H1 (cell line): ENCODE measurements around the gene ZNF74. TPM values are rescaled to one million over a fixed set of nuclear protein-coding genes. Genes with fewer than 3 reads are reported as not detected.

Experiments
- CTCF ChIA-PET: fragments of 300-600 bp; sonication (Branson Sonifier 250); formaldehyde crosslinking; loops from one replicate; lab custom pipeline; 2021; ENCODE audit not compliant: partially characterized antibody; lab: Charles Lee
- POLR2A ChIA-PET: fragments of 300-600 bp; sonication (Branson Sonifier 250); formaldehyde crosslinking; loops from one replicate; lab custom pipeline; 2021; ENCODE audit warnings: inconsistent platforms; ENCODE audit not compliant: partially characterized antibody; lab: Charles Lee
- DNase-seq, 2 experiments: peaks; one replicate each; pipeline versions ENCODE4 v3.0.0 to v3.0.0-alpha.2; 2010 to 2022; ENCODE audit warnings: low spot score in 2 of 2, low read depth in 1 of 2, mixed read lengths in 1 of 2
- FAIRE-seq: peaks from 2 replicates; lab custom pipeline; 2011; peaks lifted over from hg19 to GRCh38; lab: Jason Lieb, UNC
- H2AFZ ChIP-seq: 2 replicates; pipeline ENCODE4 v1.8.1; 2012; ENCODE audit warnings: low read length, inconsistent platforms
- H2AK5ac ChIP-seq: 2 replicates; pipeline ENCODE4 v1.6.1; 2013; ENCODE audit warnings: low read depth, low read length
- H2BK120ac ChIP-seq: replicated peaks from 2 replicates; pipeline ENCODE3; 2013; ENCODE audit warnings: low read depth, low read length, inconsistent platforms
- H2BK12ac ChIP-seq: 2 replicates; pipeline ENCODE4 v1.6.1; 2013; ENCODE audit warnings: low read depth, low read length
- H2BK15ac ChIP-seq: 2 replicates; pipeline ENCODE4 v1.6.1; 2013; ENCODE audit warnings: low read length
- H2BK20ac ChIP-seq: 2 replicates; pipeline ENCODE4 v1.6.1; 2013; ENCODE audit warnings: low read length
- H2BK5ac ChIP-seq: 2 replicates; pipeline ENCODE4 v1.6.1; 2013; ENCODE audit warnings: low read depth, low read length
- H3K14ac ChIP-seq: 2 replicates; pipeline ENCODE4 v1.6.1; 2013; ENCODE audit warnings: inconsistent platforms; ENCODE audit not compliant: insufficient read length
- H3K18ac ChIP-seq: 2 replicates; pipeline ENCODE4 v1.6.1; 2013; ENCODE audit warnings: low read length; ENCODE audit errors: extremely low read depth
- H3K23ac ChIP-seq: 2 replicates; pipeline ENCODE4 v1.6.1; 2013; ENCODE audit warnings: inconsistent platforms; ENCODE audit not compliant: insufficient read length
- H3K23me2 ChIP-seq: 2 replicates; pipeline ENCODE4 v1.6.1; 2013; ENCODE audit warnings: low read depth, low read length
- H3K27ac ChIP-seq: 2 replicates; pipeline ENCODE4 v1.6.1; 2011; ENCODE audit warnings: low read depth, low read length, inconsistent platforms
- H3K27me3 ChIP-seq, 4 experiments: replicated peaks in 1 of 4; 1 replicate in 1 of 4; 2 replicates in 3 of 4; pipeline versions ENCODE4 v1.6.1 to v1.8.1; 2011 to 2013; ENCODE audit warnings: low read length in 3 of 4, mild to moderate bottlenecking in 3 of 4, inconsistent platforms in 2 of 4, mixed read lengths in 2 of 4, moderate library complexity in 1 of 4; ENCODE audit not compliant: control insufficient read depth in 3 of 4, insufficient read depth in 3 of 4; ENCODE audit errors: extremely low read depth in 1 of 4
- H3K36me3 ChIP-seq, 4 experiments: 2 replicates each; pipeline versions ENCODE4 v1.6.1 to v1.8.1; 2011 to 2013; ENCODE audit warnings: mild to moderate bottlenecking in 4 of 4, low read length in 3 of 4, moderate library complexity in 2 of 4, control low read depth in 1 of 4, inconsistent platforms in 1 of 4; ENCODE audit not compliant: insufficient read depth in 4 of 4, control insufficient read depth in 2 of 4
- H3K4ac ChIP-seq: replicated peaks from 2 replicates; pipeline ENCODE3; 2013; ENCODE audit warnings: low read length, low read depth, mixed read lengths, inconsistent platforms; ENCODE audit not compliant: insufficient read length
- H3K4me1 ChIP-seq, 4 experiments: replicated peaks in 1 of 4; 1 replicate in 1 of 4; 2 replicates in 3 of 4; pipeline versions ENCODE4 v1.6.1 to v1.8.1; 2011 to 2013; ENCODE audit warnings: low read length in 3 of 4, inconsistent platforms in 2 of 4, mixed read lengths in 1 of 4; ENCODE audit not compliant: insufficient read depth in 4 of 4, control insufficient read depth in 3 of 4
- H3K4me2 ChIP-seq, 2 experiments: 2 replicates each; pipeline versions ENCODE4 v1.6.1 to v1.8.1; 2011 to 2013; ENCODE audit warnings: low read depth in 2 of 2, low read length in 2 of 2, control low read depth in 1 of 2, inconsistent platforms in 1 of 2, mild to moderate bottlenecking in 1 of 2; ENCODE audit not compliant: insufficient read depth in 1 of 2
- H3K4me3 ChIP-seq, 4 experiments: fragments of 200-600, 300-600 bp in 1 of 4; sonication (generic), shearing (Covaris generic), sonication (Bioruptor Twin) in 1 of 4; 2 replicates each; pipeline versions ENCODE4 v1.5.1 to v1.8.1; 2011 to 2016; ENCODE audit warnings: low read length in 4 of 4, low read depth in 3 of 4, control low read depth in 2 of 4, inconsistent platforms in 2 of 4, mild to moderate bottlenecking in 2 of 4, mixed read lengths in 1 of 4, moderate library complexity in 1 of 4; ENCODE audit not compliant: insufficient read depth in 2 of 4; ENCODE audit errors: extremely low read depth in 1 of 4
- H3K56ac ChIP-seq: replicated peaks from 2 replicates; pipeline ENCODE3; 2013; ENCODE audit warnings: low read depth, mild to moderate bottlenecking, mixed read lengths, low read length, inconsistent platforms; ENCODE audit not compliant: insufficient read length
- H3K79me1 ChIP-seq: 2 replicates; pipeline ENCODE4 v1.6.1; 2013; ENCODE audit warnings: low read depth, low read length, control low read depth
- H3K79me2 ChIP-seq, 2 experiments: 2 replicates each; pipeline versions ENCODE4 v1.6.1 to v1.8.1; 2012 to 2013; ENCODE audit warnings: low read length in 2 of 2, mild to moderate bottlenecking in 2 of 2, inconsistent platforms in 1 of 2; ENCODE audit not compliant: insufficient read depth in 2 of 2, control insufficient read depth in 1 of 2
- H3K9ac ChIP-seq, 4 experiments: replicated peaks in 1 of 4; 1 replicate in 1 of 4; 2 replicates in 3 of 4; pipeline versions ENCODE4 v1.6.1 to v1.8.1; 2011 to 2013; ENCODE audit warnings: low read depth in 3 of 4, low read length in 3 of 4, control low read depth in 2 of 4, mild to moderate bottlenecking in 2 of 4, moderate library complexity in 2 of 4, inconsistent platforms in 1 of 4; ENCODE audit errors: extremely low read depth in 1 of 4
- H3K9me3 ChIP-seq, 2 experiments: 2 replicates each; pipeline versions ENCODE4 v1.6.1 to v1.8.1; 2012 to 2013; ENCODE audit warnings: mild to moderate bottlenecking in 2 of 2, moderate library complexity in 2 of 2, control low read depth in 1 of 2, inconsistent platforms in 1 of 2, low read depth in 1 of 2, low read length in 1 of 2, mixed read lengths in 1 of 2; ENCODE audit not compliant: insufficient read depth in 2 of 2
- H4K20me1 ChIP-seq, 2 experiments: replicated peaks in 1 of 2; 2 replicates each; pipeline versions ENCODE3 to v1.8.1; 2011 to 2013; ENCODE audit warnings: inconsistent platforms in 2 of 2, low read length in 2 of 2, mild to moderate bottlenecking in 1 of 2; ENCODE audit not compliant: insufficient read depth in 2 of 2, control insufficient read depth in 1 of 2
- H4K5ac ChIP-seq: 2 replicates; pipeline ENCODE4 v1.6.1; 2013; ENCODE audit warnings: low read length, low read depth, mixed read lengths, inconsistent platforms; ENCODE audit not compliant: insufficient read length
- H4K8ac ChIP-seq: 2 replicates; pipeline ENCODE4 v1.8.0; 2013; ENCODE audit warnings: mild to moderate bottlenecking, moderate library complexity, low read length, inconsistent platforms; ENCODE audit not compliant: insufficient read depth; ENCODE audit errors: extremely low read depth
- H4K91ac ChIP-seq: replicated peaks from 2 replicates; pipeline ENCODE3; 2013; ENCODE audit warnings: low read length, mixed read lengths, inconsistent platforms; ENCODE audit not compliant: insufficient read length
- BRCA1 ChIP-seq: IDR thresholded peaks from 2 replicates; pipeline ENCODE4 v1.6.1; 2012; ENCODE audit warnings: low read depth, low read length, improper control_type of control experiment
- CBX5 ChIP-seq: fragments of 300-800, 300-1000 bp; sonication (generic); IDR thresholded peaks from 2 replicates; pipeline ENCODE4 v1.7.1; 2016; ENCODE audit warnings: antibody characterized with exemption, low read length, low read depth
- JUND ChIP-seq: IDR thresholded peaks from 2 replicates; pipeline ENCODE4 v1.6.1; 2011; ENCODE audit warnings: mild to moderate bottlenecking, improper control_type of control experiment, low read length
- POLR2A ChIP-seq, 2 experiments: IDR thresholded peaks; 1 replicate in 1 of 2; 2 replicates in 1 of 2; pipeline ENCODE4 v1.6.1; 2011; ENCODE audit warnings: low read depth in 2 of 2, low read length in 2 of 2, mild to moderate bottlenecking in 2 of 2; ENCODE audit errors: control extremely low read depth in 1 of 2
- RFX5 ChIP-seq: IDR thresholded peaks from 2 replicates; pipeline ENCODE4 v1.6.1; 2011; ENCODE audit warnings: low read depth, low read length, improper control_type of control experiment, borderline replicate concordance
- WGBS, 2 experiments: shearing (Covaris generic) in 1 of 2; methylation state at CpG; one replicate each; pipeline versions ENCODE4 v1.1.6 to v1.1.7; 2013 to 2015; ENCODE audit warnings: low lambda C conversion rate in 2 of 2, mixed read lengths in 2 of 2, inconsistent platforms in 1 of 2, low coverage in 1 of 2, missing lambda C conversion rate in 1 of 2; ENCODE audit not compliant: insufficient replicate concordance in 2 of 2, insufficient coverage in 1 of 2, insufficient read length in 1 of 2; ENCODE audit errors: extremely low coverage in 1 of 2, missing lambda C conversion rate in 1 of 2; 5-methylcytosine and 5-hydroxymethylcytosine counted together
- polyA plus RNA-seq, 7 experiments: library from polyadenylated mRNA; depleted of rRNA in 3 of 7; stranded (reverse) in 5 of 7; unstranded in 2 of 7; fragments of >200 nt in 5 of 7; fragments of 200-250 nt in 2 of 7; gene quantifications; 1 replicate in 5 of 7; 2 replicates in 1 of 7; 4 replicates in 1 of 7; pipeline versions ENCODE4 v1.2.1 to v1.2.3, GENCODE V29; 2011 to 2013; ENCODE audit warnings: missing spikeins in 2 of 7, mixed read lengths in 2 of 7
- total RNA-seq: library from RNA; stranded (reverse); fragmentation: NEBNext Ultra II Directional; extraction: Animal tissue kit (Norgen Biotek cat#: 25700); gene quantifications from 2 replicates; pipeline ENCODE4 v1.2.1, GENCODE V29; 2021
- TF ChIP-seq, protein P1 (sequence below): IDR thresholded peaks from 2 replicates; pipeline ENCODE4 v1.6.1; 2011; ENCODE audit warnings: low read depth, mild to moderate bottlenecking, low read length; ENCODE audit not compliant: insufficient read depth

ZNF74 gene
- total and polyA plus RNA-seq, 2 of the 8 experiments (the other 6 are each of a cell fraction or from before 2014, with no cell fraction given), result 29.7 to 45.7 TPM

DNA sequence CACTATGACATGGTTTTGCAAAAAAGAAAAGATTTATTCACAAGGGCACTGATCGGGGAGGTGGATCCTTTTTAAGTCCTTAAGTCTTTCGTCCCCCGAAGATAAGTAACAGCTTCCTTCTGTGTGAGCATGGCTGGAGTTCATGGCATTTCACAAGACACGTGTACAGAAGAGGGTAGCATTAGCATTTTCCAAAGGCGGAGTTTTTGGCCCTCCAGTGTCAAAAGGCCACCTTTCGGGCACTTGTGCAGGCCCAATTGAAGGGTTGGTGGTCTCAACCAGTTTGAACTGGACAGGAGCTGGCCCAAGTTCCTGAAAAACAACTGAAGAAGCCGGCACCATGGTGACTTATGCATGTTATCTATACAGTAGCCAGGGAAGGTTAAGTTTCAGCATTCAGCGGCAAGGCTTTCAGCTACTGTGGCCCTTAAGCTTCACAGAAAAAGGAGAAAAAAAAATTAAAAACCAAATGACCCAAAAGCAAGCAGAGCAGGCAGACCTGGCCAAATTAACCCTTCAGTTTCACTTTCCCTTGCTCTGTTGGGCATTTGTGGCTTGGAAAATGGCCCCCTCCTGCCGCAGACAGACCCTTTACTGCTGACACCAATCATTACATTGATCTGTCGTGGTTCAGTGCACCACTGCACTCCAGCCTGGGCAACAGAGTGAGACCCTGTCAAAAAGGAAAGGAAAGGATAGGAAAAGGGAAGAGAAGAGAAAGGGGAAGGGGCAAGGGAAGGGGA, 18.7 kb downstream of the ZNF74 start:
- Histone ChIP-seq H3K56ac (no peak overlapping the region), H3K79me1 (no peaks in the 10 kb centered on the region; the same call in 1 of the 2 replicates), H2BK15ac (no peak overlapping the region), H3K4me2 (no peak overlapping the region), H2BK5ac (no peak overlapping the region), H3K9ac (no peak overlapping the region), H2BK20ac (no peak overlapping the region), H4K91ac (no peak overlapping the region), H4K8ac (peak overlapping the region; percentile 6; the same call in 1 of the 2 replicates), H3K79me2 (no peaks in the 10 kb centered on the region), H3K4me3 (no peak overlapping the region), H3K18ac (no peak overlapping the region), H2BK12ac (no peak overlapping the region), H3K4me1 (no peaks in the 10 kb centered on the region; a peak in 1 of 7 replicates), H3K23me2 (no peaks in the 10 kb centered on the region), H3K27me3 (no peaks in the 10 kb centered on the region), H4K20me1 (no peaks in the 10 kb centered on the region), H3K4ac (no peak overlapping the region), H2AFZ (no peak overlapping the region), H3K36me3 (no peaks in the 10 kb centered on the region), H3K14ac (no peak overlapping the region), H3K27ac (no peak overlapping the region), H2AK5ac (no peak overlapping the region), H4K5ac (no peak overlapping the region), H2BK120ac (no peak overlapping the region), H3K9me3 (no peaks in the 10 kb centered on the region), H3K23ac (no peak overlapping the region)
- FAIRE-seq (no peak), DNase-seq (no peak)
- POLR2A ChIA-PET, result interaction anchor here (0.8 to 1.0 kb wide), 2 partner anchors 19 to 27 kb away, joined by 3 read pairs; partner anchors contain the start of gene ZNF74
- CTCF ChIA-PET, result interaction anchor here (1.0 to 1.1 kb wide), 3 partner anchors 9 to 18 kb away, joined by 3 read pairs; no protein-coding TSS in a partner anchor
- TF ChIP-seq, protein P1, sequence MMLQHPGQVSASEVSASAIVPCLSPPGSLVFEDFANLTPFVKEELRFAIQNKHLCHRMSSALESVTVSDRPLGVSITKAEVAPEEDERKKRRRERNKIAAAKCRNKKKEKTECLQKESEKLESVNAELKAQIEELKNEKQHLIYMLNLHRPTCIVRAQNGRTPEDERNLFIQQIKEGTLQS, result no peak
- TF ChIP-seq RFX5, result no peak
- TF ChIP-seq CBX5, result no peak
- no peak for TF ChIP-seq BRCA1
- no peak for TF ChIP-seq POLR2A (IDR thresholded peaks at IDR 0.05; ENCODE audit: control extremely low read depth in 1 of 2, low read depth in 2 of 2, low read length in 2 of 2)
- no peak for TF ChIP-seq JUND
- 81% methylated on average over 10 of the region's 10 CpGs; no CpG with 5 or more reads in 1 of the 2 experiments for WGBS, 2 experiments
